ENCODE results near the gene ZNF775.

DNA sequence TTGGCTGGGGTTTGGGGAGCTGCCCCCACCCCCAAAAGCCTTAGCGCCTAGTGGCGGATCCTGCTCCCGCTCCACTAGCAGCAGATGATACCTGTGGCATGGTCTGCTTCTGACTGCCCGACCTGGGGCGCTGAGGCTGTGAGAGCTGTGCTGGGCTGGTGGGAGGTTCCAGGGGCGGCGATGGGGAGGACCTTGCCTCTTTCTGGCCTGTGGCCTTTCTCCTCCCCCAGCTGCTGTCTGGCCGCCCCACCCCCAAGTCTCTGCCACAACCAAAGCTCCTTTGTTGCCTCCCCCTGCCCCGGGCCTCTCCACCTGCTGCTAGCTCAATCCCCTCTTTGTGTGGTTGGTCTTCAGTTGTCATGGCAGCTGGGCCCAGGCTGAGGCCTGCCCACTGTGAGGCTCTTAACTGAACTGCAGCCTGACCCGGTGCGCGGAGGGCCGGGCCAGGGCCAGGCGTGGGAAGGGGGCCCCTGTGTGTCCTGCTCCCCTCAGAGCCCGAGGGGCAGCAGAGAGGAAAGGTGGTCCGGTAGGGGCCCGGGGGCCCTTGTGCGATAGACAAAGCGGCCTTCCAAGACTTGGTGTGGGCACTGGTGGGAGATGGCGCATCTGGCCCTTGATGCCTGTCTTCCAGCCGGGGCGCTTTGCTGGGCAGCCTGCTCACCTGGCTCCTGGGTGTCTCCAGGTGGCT is 4.7 kb downstream of the ZNF775 start:
- TF ChIP-seq, protein P1, sequence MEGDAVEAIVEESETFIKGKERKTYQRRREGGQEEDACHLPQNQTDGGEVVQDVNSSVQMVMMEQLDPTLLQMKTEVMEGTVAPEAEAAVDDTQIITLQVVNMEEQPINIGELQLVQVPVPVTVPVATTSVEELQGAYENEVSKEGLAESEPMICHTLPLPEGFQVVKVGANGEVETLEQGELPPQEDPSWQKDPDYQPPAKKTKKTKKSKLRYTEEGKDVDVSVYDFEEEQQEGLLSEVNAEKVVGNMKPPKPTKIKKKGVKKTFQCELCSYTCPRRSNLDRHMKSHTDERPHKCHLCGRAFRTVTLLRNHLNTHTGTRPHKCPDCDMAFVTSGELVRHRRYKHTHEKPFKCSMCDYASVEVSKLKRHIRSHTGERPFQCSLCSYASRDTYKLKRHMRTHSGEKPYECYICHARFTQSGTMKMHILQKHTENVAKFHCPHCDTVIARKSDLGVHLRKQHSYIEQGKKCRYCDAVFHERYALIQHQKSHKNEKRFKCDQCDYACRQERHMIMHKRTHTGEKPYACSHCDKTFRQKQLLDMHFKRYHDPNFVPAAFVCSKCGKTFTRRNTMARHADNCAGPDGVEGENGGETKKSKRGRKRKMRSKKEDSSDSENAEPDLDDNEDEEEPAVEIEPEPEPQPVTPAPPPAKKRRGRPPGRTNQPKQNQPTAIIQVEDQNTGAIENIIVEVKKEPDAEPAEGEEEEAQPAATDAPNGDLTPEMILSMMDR (optimal IDR thresholded peaks at IDR 0.05 in 1 of 3, IDR thresholded peaks at IDR 0.05 in 1 of 3, conservative IDR thresholded peaks at IDR 0.05 in 1 of 3; ENCODE audit: extremely low read depth in 1 of 3, insufficient read depth in 2 of 3, low read length in 3 of 3) = no peak
- no peak for TF ChIP-seq EZH2 (IDR thresholded peaks at IDR 0.05; ENCODE audit: low read length)

All from keratinocyte (primary cell).